Measurements from ENCODE around the gene CD81. TPM values are rescaled to one million over a fixed set of nuclear protein-coding genes. Genes with fewer than 3 reads are reported as not detected.

CD81 gene
- total RNA-seq, 1 experiment from 2014 or later: 237 TPM

DNA sequence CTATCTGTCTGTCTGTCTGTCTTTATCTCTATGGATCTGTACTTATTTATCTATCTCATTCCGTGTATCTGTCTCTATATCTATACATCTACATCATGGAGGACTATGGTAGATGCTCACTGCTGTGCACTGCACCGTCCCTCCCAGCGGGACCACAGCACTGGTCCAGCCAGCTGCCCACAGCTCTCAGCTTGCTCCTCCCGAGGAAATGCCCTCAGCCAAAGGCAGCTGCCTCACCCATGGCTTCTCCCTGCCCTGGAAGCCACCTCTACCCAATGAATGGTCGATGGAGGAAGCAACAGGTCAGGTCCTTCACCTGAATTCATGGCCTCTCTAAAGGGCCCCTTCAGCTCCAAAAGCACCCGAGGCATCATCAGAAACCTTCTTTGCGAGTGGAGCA lies 14.7 kb upstream of the CD81 start:
- Mint-ChIP-seq H3K27ac (no peak overlapping the region), H3K4me3 (no peak overlapping the region), H3K9me3 (no peaks in the 10 kb centered on the region), H3K4me1 (no peaks in the 10 kb centered on the region), H3K27me3 (ENCODE audit: low read depth) (peaks cover 14% of the 10 kb centered on the region), H3K36me3 (no peaks in the 10 kb centered on the region)
- POLR2A ChIA-PET: no interaction called here
- CTCF ChIA-PET: interaction anchor here (0.8 to 1.2 kb wide), 2 partner anchors 15 to 58 kb away, joined by 3 to 8 read pairs; partner anchors contain the start of gene CD81
- ATAC-seq (no peak), DNase-seq (ENCODE audit: low spot score) (no peak)
- TF ChIP-seq MLX (CRISPR knock-in tag; IDR thresholded peaks at IDR 0.05) (no peak), AFF4 (CRISPR knock-in tag; IDR thresholded peaks at IDR 0.05; ENCODE audit: borderline replicate concordance) (no peak), NR1H2 (CRISPR knock-in tag; IDR thresholded peaks at IDR 0.05) (no peak), ZNF416 (CRISPR knock-in tag; IDR thresholded peaks at IDR 0.05) (no peak), OVOL2 (CRISPR knock-in tag; IDR thresholded peaks at IDR 0.05; ENCODE audit: borderline replicate concordance) (no peak), SP1 (CRISPR knock-in tag; conservative IDR thresholded peaks at IDR 0.05) (no peak), JAZF1 (CRISPR knock-in tag; IDR thresholded peaks at IDR 0.05) (no peak), TEAD4 (CRISPR knock-in tag; IDR thresholded peaks at IDR 0.05) (no peak), ZNF219 (CRISPR knock-in tag; IDR thresholded peaks at IDR 0.05; ENCODE audit: borderline replicate concordance) (no peak), NR2C2 (CRISPR knock-in tag; IDR thresholded peaks at IDR 0.05) (no peak), ZNF138 (CRISPR knock-in tag; conservative IDR thresholded peaks at IDR 0.05) (no peak), RORB (CRISPR knock-in tag; IDR thresholded peaks at IDR 0.05) (no peak)
- TF ChIP-seq, protein P1, sequence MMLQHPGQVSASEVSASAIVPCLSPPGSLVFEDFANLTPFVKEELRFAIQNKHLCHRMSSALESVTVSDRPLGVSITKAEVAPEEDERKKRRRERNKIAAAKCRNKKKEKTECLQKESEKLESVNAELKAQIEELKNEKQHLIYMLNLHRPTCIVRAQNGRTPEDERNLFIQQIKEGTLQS (CRISPR knock-in tag; conservative IDR thresholded peaks at IDR 0.05): no peak
- TF ChIP-seq, protein P2, sequence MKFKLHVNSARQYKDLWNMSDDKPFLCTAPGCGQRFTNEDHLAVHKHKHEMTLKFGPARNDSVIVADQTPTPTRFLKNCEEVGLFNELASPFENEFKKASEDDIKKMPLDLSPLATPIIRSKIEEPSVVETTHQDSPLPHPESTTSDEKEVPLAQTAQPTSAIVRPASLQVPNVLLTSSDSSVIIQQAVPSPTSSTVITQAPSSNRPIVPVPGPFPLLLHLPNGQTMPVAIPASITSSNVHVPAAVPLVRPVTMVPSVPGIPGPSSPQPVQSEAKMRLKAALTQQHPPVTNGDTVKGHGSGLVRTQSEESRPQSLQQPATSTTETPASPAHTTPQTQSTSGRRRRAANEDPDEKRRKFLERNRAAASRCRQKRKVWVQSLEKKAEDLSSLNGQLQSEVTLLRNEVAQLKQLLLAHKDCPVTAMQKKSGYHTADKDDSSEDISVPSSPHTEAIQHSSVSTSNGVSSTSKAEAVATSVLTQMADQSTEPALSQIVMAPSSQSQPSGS (CRISPR knock-in tag; IDR thresholded peaks at IDR 0.05; ENCODE audit: borderline replicate concordance, low read depth): no peak
- TF ChIP-seq, protein P3, sequence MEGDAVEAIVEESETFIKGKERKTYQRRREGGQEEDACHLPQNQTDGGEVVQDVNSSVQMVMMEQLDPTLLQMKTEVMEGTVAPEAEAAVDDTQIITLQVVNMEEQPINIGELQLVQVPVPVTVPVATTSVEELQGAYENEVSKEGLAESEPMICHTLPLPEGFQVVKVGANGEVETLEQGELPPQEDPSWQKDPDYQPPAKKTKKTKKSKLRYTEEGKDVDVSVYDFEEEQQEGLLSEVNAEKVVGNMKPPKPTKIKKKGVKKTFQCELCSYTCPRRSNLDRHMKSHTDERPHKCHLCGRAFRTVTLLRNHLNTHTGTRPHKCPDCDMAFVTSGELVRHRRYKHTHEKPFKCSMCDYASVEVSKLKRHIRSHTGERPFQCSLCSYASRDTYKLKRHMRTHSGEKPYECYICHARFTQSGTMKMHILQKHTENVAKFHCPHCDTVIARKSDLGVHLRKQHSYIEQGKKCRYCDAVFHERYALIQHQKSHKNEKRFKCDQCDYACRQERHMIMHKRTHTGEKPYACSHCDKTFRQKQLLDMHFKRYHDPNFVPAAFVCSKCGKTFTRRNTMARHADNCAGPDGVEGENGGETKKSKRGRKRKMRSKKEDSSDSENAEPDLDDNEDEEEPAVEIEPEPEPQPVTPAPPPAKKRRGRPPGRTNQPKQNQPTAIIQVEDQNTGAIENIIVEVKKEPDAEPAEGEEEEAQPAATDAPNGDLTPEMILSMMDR (IDR thresholded peaks at IDR 0.05): no peak
- TF ChIP-seq, protein P4, sequence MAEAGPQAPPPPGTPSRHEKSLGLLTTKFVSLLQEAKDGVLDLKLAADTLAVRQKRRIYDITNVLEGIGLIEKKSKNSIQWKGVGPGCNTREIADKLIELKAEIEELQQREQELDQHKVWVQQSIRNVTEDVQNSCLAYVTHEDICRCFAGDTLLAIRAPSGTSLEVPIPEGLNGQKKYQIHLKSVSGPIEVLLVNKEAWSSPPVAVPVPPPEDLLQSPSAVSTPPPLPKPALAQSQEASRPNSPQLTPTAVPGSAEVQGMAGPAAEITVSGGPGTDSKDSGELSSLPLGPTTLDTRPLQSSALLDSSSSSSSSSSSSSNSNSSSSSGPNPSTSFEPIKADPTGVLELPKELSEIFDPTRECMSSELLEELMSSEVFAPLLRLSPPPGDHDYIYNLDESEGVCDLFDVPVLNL (CRISPR knock-in tag; IDR thresholded peaks at IDR 0.05; ENCODE audit: borderline replicate concordance, low read depth): no peak

DNA sequence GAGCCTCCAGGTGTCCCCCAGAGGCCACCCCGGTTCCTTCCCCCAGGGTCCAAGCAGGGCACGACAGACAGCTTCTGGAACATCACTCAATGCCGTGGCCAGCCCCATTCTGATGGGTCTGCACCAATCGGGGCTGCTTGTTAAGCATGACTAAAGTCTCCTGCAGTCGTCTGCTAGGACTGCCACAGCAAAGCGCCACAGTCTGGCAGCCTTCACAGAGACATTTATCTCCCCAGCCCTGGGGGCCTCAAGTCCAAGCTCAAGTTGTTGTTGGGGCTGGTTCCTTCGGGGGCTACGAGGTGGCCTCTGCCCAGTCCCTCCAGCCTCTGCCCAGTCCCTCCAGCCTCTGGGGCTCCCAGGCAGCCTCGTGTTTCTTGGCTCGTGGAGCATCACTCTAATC lies 14.0 kb upstream of the CD81 start:
- no peak for ATAC-seq
- Mint-ChIP-seq H3K27ac (no peak overlapping the region), H3K4me1 (no peaks in the 10 kb centered on the region), H3K9me3 (no peaks in the 10 kb centered on the region), H3K27me3 (ENCODE audit: low read depth) (peaks cover 14% of the 10 kb centered on the region), H3K4me3 (no peak overlapping the region), H3K36me3 (no peaks in the 10 kb centered on the region)
- POLR2A ChIA-PET: no interaction called here
- no peak for DNase-seq (ENCODE audit: low spot score)
- CTCF ChIA-PET: interaction anchor here (0.8 to 1.2 kb wide), 3 partner anchors 14 to 58 kb away, joined by 3 to 8 read pairs (median 4); partner anchors contain the start of gene CD81
- TF ChIP-seq ZNF416 (CRISPR knock-in tag; IDR thresholded peaks at IDR 0.05) (no peak), ZNF671 (CRISPR knock-in tag; IDR thresholded peaks at IDR 0.05) (no peak), HMGA2 (CRISPR knock-in tag; IDR thresholded peaks at IDR 0.05) (no peak), ZNF138 (CRISPR knock-in tag; conservative IDR thresholded peaks at IDR 0.05) (no peak), TP53 (CRISPR knock-in tag; IDR thresholded peaks at IDR 0.05) (no peak)
- TF ChIP-seq, protein P5, sequence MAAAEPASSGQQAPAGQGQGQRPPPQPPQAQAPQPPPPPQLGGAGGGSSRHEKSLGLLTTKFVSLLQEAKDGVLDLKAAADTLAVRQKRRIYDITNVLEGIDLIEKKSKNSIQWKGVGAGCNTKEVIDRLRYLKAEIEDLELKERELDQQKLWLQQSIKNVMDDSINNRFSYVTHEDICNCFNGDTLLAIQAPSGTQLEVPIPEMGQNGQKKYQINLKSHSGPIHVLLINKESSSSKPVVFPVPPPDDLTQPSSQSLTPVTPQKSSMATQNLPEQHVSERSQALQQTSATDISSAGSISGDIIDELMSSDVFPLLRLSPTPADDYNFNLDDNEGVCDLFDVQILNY (CRISPR knock-in tag; IDR thresholded peaks at IDR 0.05): no peak
- TF ChIP-seq, protein P6, sequence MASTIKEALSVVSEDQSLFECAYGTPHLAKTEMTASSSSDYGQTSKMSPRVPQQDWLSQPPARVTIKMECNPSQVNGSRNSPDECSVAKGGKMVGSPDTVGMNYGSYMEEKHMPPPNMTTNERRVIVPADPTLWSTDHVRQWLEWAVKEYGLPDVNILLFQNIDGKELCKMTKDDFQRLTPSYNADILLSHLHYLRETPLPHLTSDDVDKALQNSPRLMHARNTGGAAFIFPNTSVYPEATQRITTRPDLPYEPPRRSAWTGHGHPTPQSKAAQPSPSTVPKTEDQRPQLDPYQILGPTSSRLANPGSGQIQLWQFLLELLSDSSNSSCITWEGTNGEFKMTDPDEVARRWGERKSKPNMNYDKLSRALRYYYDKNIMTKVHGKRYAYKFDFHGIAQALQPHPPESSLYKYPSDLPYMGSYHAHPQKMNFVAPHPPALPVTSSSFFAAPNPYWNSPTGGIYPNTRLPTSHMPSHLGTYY (CRISPR knock-in tag; IDR thresholded peaks at IDR 0.05): no peak
- TF ChIP-seq, protein P7, sequence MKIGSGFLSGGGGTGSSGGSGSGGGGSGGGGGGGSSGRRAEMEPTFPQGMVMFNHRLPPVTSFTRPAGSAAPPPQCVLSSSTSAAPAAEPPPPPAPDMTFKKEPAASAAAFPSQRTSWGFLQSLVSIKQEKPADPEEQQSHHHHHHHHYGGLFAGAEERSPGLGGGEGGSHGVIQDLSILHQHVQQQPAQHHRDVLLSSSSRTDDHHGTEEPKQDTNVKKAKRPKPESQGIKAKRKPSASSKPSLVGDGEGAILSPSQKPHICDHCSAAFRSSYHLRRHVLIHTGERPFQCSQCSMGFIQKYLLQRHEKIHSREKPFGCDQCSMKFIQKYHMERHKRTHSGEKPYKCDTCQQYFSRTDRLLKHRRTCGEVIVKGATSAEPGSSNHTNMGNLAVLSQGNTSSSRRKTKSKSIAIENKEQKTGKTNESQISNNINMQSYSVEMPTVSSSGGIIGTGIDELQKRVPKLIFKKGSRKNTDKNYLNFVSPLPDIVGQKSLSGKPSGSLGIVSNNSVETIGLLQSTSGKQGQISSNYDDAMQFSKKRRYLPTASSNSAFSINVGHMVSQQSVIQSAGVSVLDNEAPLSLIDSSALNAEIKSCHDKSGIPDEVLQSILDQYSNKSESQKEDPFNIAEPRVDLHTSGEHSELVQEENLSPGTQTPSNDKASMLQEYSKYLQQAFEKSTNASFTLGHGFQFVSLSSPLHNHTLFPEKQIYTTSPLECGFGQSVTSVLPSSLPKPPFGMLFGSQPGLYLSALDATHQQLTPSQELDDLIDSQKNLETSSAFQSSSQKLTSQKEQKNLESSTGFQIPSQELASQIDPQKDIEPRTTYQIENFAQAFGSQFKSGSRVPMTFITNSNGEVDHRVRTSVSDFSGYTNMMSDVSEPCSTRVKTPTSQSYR (CRISPR knock-in tag; IDR thresholded peaks at IDR 0.05): no peak

Measured in WTC11 (cell line).